SKM-1 (cell line): ENCODE results near the gene CD96.
"Not testable (repeated sequence)": the region's sequence is repeated elsewhere in the genome, so short reads cannot be mapped to it uniquely, and the experiment has no call there.

Experiments
- DNase-seq: peaks from one replicate; lab custom pipeline; 2025; ENCODE audit not compliant: unreplicated experiment; lab: John Stamatoyannopoulos, UW

The CD96 gene

DNA sequence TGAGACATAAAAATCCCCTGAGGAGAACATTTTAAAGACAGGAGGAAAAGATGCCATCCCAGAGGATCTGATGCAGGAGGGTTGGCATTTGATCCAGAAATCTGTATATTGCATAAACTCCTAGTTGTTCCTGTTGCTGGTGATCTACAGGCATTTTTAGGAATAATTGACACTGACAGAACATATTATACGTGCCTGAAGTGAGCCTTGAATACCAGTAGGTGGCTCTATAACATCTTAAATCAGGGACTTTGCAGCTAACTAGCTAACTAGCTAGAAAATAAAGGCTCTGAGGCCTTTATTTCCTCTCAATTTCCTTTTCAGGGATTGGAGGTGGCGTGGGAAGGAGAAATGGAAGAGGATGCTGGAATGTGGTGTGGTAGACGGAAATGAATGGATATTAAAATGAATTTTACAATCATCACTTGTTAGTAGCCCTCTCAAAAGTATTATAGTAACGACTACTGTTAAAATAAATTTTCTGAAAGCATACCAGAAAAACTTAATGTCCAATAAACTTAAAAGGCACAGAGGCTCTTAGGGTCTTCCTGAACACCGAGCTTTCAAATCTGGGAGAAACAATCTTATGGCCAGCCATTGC is 127.0 kb downstream of the CD96 start:
- peak; percentile 58 for DNase-seq

DNA sequence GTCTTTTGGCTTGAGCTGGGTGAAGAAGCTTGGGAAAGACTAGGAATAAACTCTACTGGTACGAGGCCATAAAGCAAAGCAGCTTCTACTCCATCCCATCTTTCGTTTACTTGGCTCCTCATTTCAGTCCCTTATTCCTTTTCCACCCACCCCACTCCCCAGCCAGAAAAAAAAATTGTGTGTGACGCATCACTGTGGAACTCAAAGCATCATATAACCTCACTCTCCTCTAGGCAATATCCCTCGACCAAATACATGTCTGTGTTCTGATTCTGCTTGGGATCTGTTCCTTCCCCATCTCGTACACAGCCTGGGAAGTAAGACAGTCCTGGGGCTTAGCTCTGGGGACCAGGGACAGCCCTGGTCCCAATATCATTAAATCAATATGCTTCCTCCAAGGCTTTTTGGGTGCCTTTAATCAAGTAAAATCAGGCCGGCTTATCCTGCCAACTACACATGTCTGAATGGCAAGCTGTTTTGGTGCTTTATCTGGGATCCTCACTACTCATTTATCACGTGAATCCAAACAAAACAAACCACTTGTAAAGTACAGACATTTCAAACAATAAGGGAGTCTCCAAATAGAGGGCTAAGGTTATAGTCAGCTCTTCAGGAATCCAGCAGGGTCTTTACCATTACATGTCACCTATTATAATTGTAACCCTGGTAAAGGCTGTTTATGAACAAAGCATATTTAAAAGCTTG is 128.1 kb downstream of the CD96 start:
- DNase-seq: no peak

DNA sequence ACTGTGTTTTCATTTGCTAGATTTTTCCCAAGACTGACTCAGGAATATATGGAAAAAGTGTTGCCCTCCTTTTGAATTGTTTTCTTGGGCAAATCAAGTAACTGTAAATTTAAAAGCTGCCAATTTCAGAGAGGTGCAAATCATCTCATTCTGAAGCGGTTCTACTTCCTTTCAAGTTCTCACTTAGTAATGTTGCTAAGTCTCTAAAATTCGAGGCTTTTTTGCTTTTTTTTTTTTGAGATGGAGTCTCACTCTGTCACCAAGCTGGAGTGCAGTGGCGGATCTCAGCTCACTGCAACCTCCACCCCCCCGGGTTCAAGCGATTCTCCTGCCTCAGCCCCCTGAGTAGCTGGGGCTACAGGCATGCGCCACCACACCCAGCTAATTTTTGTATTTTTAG is 130.5 kb downstream of the CD96 start:
- not testable (repeated sequence) for DNase-seq

GRCh38 chr3:111675846-111676210 is 133.8 kb downstream of the CD96 start:
- no peak for DNase-seq

DNA sequence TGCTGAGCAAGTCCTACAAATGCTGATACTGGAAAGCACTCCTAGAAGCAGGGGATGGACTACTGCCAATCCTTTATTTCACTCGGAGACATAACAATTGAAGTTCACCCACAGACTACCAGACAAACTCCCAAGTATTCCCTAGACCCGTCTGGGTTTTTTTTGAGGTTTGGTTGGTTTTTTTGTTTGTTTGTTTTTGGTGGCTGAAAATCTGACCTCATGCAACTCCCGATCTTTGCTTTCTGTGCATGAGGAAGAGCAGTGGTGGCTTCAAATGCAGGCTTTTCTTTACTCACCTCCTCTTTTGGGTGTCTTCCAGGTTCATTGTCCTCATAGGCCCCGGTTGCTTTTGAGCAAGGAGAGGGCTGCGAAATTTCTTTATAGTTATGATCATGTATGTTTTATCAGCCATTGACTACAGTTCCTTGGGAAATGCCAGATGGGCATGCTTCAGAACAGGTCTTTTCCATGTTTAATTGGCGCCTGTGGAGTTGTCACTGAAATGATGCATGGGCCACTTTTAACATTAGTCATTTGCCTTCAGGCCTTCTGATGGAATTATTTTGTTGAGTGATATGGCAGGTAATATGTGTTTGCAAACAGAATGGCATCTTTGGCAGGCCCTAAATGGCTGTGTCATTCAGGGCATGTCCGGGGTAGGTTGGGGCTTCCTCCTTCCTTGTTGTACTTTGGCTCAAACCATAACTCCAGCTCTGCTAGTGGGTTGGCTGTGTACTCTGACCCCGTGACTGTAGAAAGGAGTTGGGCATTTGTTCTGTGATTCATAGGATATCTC is 134.4 kb downstream of the CD96 start:
- no peak for DNase-seq

GRCh38 chr3:111677007-111677392 is 135.0 kb downstream of the CD96 start:
- DNase-seq: no peak

GRCh38 chr3:111681661-111682426 is 139.8 kb downstream of the CD96 start:
- DNase-seq: no peak

- DNase-seq: no peak
These were observed 142.6 kb downstream of the CD96 start for GRCh38 chr3:111684640-111685039.

- no peak for DNase-seq
These were observed 146.3 kb downstream of the CD96 start for GRCh38 chr3:111688190-111688800.

- no peak for DNase-seq
These were observed 148.2 kb downstream of the CD96 start for GRCh38 chr3:111690242-111690641.

DNA sequence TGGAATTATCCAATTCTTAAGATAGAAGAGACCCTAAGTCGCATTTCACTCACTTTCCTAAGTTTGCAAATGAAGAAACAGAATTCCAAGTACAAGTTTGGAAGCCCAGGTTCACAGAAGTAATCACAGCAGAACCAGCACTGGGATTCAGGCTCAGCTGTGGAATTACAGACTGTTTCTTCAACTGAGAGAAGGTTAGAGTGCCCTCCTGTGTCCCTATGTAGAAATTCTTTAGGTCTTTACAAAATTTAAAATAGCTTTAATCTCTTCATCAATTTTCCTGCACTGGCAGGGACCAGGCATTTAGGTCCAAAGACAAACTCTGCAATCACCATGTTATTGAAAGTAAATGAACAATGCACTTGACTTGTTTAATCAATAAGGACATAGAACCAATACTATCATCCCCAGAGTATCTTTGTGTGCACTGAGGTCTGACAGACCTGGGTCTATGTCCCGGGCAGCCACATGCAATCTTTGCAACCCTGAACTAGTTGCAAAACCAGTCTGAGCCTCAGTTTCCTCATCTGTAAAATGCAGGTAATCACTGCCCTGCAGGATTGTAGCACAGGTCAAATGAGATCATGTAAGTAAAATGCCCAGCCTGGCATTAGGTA is 149.4 kb downstream of the CD96 start:
- peak; percentile 23 for DNase-seq

DNA sequence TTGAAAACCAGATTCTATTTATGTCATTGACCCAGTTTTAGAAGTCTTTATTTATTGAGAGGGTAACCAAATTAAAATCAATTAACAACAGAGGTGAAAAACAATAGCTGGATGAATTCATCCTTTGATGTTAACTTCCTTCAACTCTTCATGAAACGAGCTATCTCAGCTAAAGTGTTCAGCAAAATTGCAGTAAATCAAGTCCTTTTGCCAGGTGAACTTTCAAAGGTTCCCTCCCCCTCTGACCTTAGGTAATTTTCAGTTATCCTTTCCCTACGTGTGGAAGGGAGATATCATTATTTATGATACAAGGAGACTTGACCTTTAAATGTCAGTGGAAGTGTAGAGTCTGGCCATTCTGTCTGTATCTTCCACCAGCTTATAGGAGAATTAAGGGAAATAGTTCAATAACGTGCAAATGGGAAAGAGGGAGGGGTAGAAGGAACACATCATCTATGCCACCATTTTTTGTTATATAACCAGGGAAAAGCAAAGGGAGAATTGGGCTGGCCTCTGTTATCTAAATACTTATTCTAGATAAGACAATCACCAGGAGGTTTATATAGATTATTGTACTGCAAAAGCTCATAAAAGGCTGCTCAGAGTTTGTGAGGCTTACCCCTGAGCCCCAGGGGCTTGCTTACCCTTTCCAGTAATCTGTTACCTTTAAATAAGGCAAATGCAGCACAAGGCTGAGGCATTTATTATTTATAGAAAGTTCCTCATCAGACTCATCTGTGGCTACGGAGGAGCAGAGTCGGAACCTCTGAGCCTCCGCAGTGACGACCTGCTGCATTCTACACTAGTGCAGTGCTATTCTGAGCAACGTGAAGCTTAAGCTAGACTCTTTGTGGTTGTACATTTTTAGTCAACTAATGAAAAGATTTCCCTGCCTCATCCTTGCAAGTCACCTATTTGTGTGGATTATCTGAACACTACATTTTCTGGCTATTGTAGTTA is 150.9 kb downstream of the CD96 start:
- DNase-seq: no peak

GRCh38 chr3:111694471-111694870 is 152.5 kb downstream of the CD96 start:
- no peak for DNase-seq

GRCh38 chr3:111695636-111696117 is 153.7 kb downstream of the CD96 start:
- DNase-seq: no peak

- no peak for DNase-seq
These were observed 158.1 kb downstream of the CD96 start for GRCh38 chr3:111700054-111700453.

GRCh38 chr3:111701292-111701906 is 159.4 kb downstream of the CD96 start:
- no peak for DNase-seq
